NAMALWA (cell line): ENCODE data around the gene ERCC6L.

Source experiments
- DNase-seq: peaks from one replicate; pipeline ENCODE4 v3.0.0-alpha.2; 2015; ENCODE audit warnings: low spot score

Gene ERCC6L

GRCh38 chrX:72159769-72160168 is 79.1 kb downstream of the ERCC6L start:
- no peak for DNase-seq

- DNase-seq: no peak
Measured at GRCh38 chrX:72158773-72159172, 80.1 kb downstream of the ERCC6L start.
